SK-N-SH treated with all-trans-retinoic acid at 6 μM for 48 hours (cell line): ENCODE data around the gene YDJC.
"Not testable (repeated sequence)": the region's sequence is repeated elsewhere in the genome, so short reads cannot be mapped to it uniquely, and the experiment has no call there.

ENCODE experiments used
- ATAC-seq: fragments of 200-7000 bp; cut with Tn5 transposase; 3 replicates; pipeline ENCODE4 v1.9.1; 2020; ENCODE audit warnings: mild to moderate bottlenecking, moderate library complexity
- ARNTL ChIP-seq: fragments of 450-650 bp; formaldehyde crosslinking; IDR thresholded peaks from 2 replicates; pipeline ENCODE4 v1.5.0; 2020; ENCODE audit warnings: low read depth, mild to moderate bottlenecking, moderate library complexity, borderline replicate concordance
- BACH2 ChIP-seq: fragments of 250-450 bp; sonication (Bioruptor Pico); IDR thresholded peaks from 2 replicates; pipeline ENCODE4 v1.9.0; 2021; ENCODE audit warnings: mild to moderate bottlenecking, borderline replicate concordance
- CSRNP3 ChIP-seq: fragments of 250-450 bp; sonication (Bioruptor Pico); IDR thresholded peaks from 2 replicates; pipeline ENCODE4 v1.5.1; 2021; ENCODE audit warnings: mild to moderate bottlenecking, moderate library complexity
- ESRRG ChIP-seq: fragments of 250-450 bp; sonication (Bioruptor Pico); IDR thresholded peaks from 2 replicates; pipeline ENCODE4 v1.6.1; 2021; ENCODE audit warnings: mild to moderate bottlenecking
- GLIS3 ChIP-seq: fragments of 250-450 bp; sonication (Bioruptor Pico); IDR thresholded peaks from 2 replicates; pipeline ENCODE4 v1.5.0; 2020; ENCODE audit warnings: mild to moderate bottlenecking, moderate library complexity
- ISL1 ChIP-seq: fragments of 250-450 bp; sonication (Bioruptor Pico); IDR thresholded peaks from 2 replicates; pipeline ENCODE4 v2.1.2; 2022; ENCODE audit warnings: mild to moderate bottlenecking, moderate library complexity
- OSR1 ChIP-seq: fragments of 250-450 bp; sonication (Bioruptor Pico); IDR thresholded peaks from 2 replicates; pipeline ENCODE4 v1.8.0; 2022; ENCODE audit warnings: moderate library complexity, mild to moderate bottlenecking, inconsistent platforms
- PATZ1 ChIP-seq: fragments of 250-450 bp; sonication (Bioruptor Pico); IDR thresholded peaks from 2 replicates; pipeline ENCODE4 v1.8.0; 2020; ENCODE audit warnings: mild to moderate bottlenecking, moderate library complexity, borderline replicate concordance
- PPARA ChIP-seq: fragments of 250-450 bp; sonication (Bioruptor Pico); IDR thresholded peaks from 2 replicates; pipeline ENCODE4 v1.5.0; 2020; ENCODE audit warnings: mild to moderate bottlenecking, borderline replicate concordance
- RARB ChIP-seq: fragments of 250-450 bp; sonication (Bioruptor Pico); IDR thresholded peaks from 2 replicates; pipeline ENCODE4 v1.8.0; 2021; ENCODE audit warnings: mild to moderate bottlenecking, moderate library complexity
- SNAI2 ChIP-seq: fragments of 250-450 bp; sonication (Bioruptor Pico); IDR thresholded peaks from 2 replicates; pipeline ENCODE4 v1.5.0; 2020; ENCODE audit warnings: mild to moderate bottlenecking, moderate library complexity
- TCF4 ChIP-seq: fragments of 250-450 bp; sonication (Bioruptor Pico); IDR thresholded peaks from 2 replicates; pipeline ENCODE4 v1.8.0; 2021; ENCODE audit warnings: mild to moderate bottlenecking, moderate library complexity, borderline replicate concordance
- TSHZ2 ChIP-seq: fragments of 250-450 bp; sonication (Bioruptor Pico); IDR thresholded peaks from 2 replicates; pipeline ENCODE4 v1.5.0; 2020; ENCODE audit warnings: mild to moderate bottlenecking, moderate library complexity
- ZC3H10 ChIP-seq: fragments of 250-450 bp; sonication (Bioruptor Pico); IDR thresholded peaks from 2 replicates; pipeline ENCODE4 v1.5.1; 2021; ENCODE audit warnings: mild to moderate bottlenecking, moderate library complexity
- ZFP3 ChIP-seq: fragments of 250-450 bp; sonication (Bioruptor Pico); IDR thresholded peaks from 2 replicates; pipeline ENCODE4 v1.5.0; 2020; ENCODE audit warnings: mild to moderate bottlenecking, moderate library complexity
- ZFP30 ChIP-seq: fragments of 450-650 bp; formaldehyde crosslinking; IDR thresholded peaks from 2 replicates; pipeline ENCODE4 v1.5.0; 2022; ENCODE audit warnings: mild to moderate bottlenecking, moderate library complexity
- ZNF565 ChIP-seq: fragments of 450-650 bp; formaldehyde crosslinking; conservative IDR thresholded peaks from 2 replicates; pipeline ENCODE4 v1.5.0; 2020; ENCODE audit warnings: low read depth, mild to moderate bottlenecking, moderate library complexity
- ZNF8 ChIP-seq: fragments of 450-650 bp; formaldehyde crosslinking; IDR thresholded peaks from 2 replicates; pipeline ENCODE4 v1.5.0; 2020; ENCODE audit warnings: mild to moderate bottlenecking, moderate library complexity
- TF ChIP-seq, protein P1 (sequence below): fragments of 250-450 bp; sonication (Bioruptor Pico); IDR thresholded peaks from 2 replicates; pipeline ENCODE4 v1.5.1; 2020; ENCODE audit warnings: low read depth, mild to moderate bottlenecking, moderate library complexity

YDJC gene

GRCh38 chr22:21602579-21602978 lies 27.2 kb downstream of the YDJC start:
- ATAC-seq = no peak
- TF ChIP-seq PPARA (CRISPR knock-in tag) = no peak

GRCh38 chr22:21599053-21599893 lies 30.5 kb downstream of the YDJC start:
- TF ChIP-seq ZNF565 (CRISPR knock-in tag) (no peak), PATZ1 (CRISPR knock-in tag) (no peak), ZFP30 (CRISPR knock-in tag) (no peak), CSRNP3 (CRISPR knock-in tag) (no peak), TSHZ2 (CRISPR knock-in tag) (no peak), ISL1 (CRISPR knock-in tag) (no peak), ZC3H10 (CRISPR knock-in tag) (no peak), TCF4 (CRISPR knock-in tag) (no peak)
- TF ChIP-seq, protein P1, sequence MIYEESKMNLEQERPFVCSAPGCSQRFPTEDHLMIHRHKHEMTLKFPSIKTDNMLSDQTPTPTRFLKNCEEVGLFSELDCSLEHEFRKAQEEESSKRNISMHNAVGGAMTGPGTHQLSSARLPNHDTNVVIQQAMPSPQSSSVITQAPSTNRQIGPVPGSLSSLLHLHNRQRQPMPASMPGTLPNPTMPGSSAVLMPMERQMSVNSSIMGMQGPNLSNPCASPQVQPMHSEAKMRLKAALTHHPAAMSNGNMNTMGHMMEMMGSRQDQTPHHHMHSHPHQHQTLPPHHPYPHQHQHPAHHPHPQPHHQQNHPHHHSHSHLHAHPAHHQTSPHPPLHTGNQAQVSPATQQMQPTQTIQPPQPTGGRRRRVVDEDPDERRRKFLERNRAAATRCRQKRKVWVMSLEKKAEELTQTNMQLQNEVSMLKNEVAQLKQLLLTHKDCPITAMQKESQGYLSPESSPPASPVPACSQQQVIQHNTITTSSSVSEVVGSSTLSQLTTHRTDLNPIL (CRISPR knock-in tag) = no peak
- no peak for ATAC-seq

DNA sequence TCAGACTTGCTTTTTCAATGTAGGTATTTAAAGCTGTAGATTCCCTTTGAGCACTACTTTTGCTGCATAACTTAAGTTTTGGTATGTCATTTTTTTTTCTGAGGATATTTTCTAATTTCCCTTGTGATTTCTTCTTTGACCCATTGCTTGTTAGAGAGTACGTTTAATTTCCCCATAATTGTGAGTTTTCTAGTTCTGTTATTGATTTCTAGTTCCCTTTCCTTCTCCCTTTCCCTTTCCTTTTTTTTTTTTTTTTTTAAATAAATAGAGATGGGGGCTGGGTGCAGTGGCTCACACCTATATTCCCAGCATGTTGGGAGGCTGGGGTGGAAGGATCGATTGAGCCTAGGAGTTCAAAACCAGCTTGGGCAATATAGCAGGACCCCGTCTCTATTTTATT lies 31.5 kb downstream of the YDJC start:
- TF ChIP-seq BACH2 (CRISPR knock-in tag) (no peak), ZNF8 (CRISPR knock-in tag) (no peak), ESRRG (CRISPR knock-in tag) (no peak), ZNF565 (CRISPR knock-in tag) (no peak), GLIS3 (CRISPR knock-in tag) (no peak)
- no peak for ATAC-seq

DNA sequence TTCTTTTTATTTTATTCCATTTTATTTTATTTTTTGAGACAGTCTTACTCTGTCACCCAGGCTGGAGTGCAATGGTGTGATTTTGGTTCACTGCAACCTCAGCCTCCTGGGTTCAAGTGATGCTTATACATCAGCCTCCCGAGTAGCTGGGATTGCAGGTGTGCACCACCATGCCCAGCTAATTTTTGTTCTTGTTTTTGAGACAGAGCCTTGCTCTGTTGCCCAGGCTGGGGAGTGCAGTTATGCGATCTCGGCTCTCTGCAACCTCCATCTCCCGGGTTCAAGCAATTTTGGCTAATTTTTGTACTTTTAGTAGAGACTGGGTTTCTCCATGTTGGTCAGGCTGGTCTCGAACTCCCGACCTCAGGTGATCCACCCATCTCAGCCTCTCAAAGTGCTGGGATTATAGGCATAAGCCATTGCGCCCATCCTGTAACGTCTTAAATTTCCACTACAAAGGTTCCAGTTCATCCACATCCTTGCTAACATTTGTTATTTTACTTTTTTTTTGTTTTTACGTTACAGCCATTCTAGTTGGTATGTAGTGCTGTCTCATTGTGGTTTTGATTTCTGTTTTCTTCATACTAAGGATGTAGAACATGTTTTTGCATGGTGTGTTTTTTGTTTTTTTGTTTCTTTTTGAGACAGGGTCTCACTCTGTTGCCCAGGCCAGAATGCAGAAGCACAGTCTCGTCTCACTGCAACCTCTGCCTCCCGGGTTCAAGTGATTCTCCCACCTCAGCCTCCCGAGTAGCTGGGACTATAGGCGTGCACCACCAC lies 33.3 kb downstream of the YDJC start:
- not testable (repeated sequence) for ATAC-seq

DNA sequence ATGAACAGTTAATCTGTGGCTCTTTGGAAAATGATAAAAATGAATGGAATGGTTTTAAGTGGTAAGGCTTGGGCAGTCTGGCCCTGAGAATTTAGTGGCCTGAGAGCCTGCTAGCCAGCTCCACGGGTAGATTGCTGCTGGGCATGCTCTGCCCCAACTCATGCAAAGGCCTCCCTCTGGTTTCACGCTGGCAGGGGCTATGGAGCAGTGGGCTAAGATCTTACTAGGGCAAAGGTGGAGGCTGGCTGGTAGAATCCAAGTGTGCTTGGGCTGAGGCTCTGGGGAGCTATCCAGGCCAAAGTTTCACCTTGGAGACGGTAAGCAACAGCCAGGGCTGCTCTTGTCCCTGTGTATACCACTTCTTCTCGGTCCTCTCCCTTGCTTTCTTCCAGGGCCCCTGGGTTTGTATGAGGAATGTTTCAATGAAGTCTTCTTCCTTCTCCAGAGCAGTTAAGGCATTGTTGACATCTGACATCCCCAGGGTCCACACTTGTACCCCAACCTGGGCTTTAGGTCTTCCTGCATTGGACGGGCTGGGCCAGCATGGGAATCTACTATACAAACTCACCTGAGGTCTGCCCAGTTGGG lies 34.9 kb downstream of the YDJC start:
- no peak for ATAC-seq
- TF ChIP-seq ZFP30 (CRISPR knock-in tag) = no peak
- no peak for TF ChIP-seq RARB
- no peak for TF ChIP-seq SNAI2
- no peak for TF ChIP-seq ZNF8 (CRISPR knock-in tag)
- TF ChIP-seq CSRNP3 (CRISPR knock-in tag) = no peak
- TF ChIP-seq ZNF565 (CRISPR knock-in tag) = no peak
- TF ChIP-seq ARNTL = no peak
- TF ChIP-seq ESRRG (CRISPR knock-in tag) = no peak
- no peak for TF ChIP-seq TSHZ2 (CRISPR knock-in tag)
- TF ChIP-seq ZFP3 (CRISPR knock-in tag) = no peak
- TF ChIP-seq GLIS3 (CRISPR knock-in tag) = no peak
- TF ChIP-seq ISL1 (CRISPR knock-in tag) = no peak
- TF ChIP-seq OSR1 = no peak
